Type B pancreatic cell (in vitro differentiated cells): ENCODE measurements around the gene CARM1. TPM values are rescaled to one million over a fixed set of nuclear protein-coding genes. Genes with fewer than 3 reads are reported as not detected.
A peak's percentile ranks its signal among the peaks of the same experiment; 100 is the strongest.
"Not testable (repeated sequence)": the region's sequence is repeated elsewhere in the genome, so short reads cannot be mapped to it uniquely, and the experiment has no call there.

Source experiments
- DNase-seq: peaks from one replicate; pipeline ENCODE4 v3.0.0; 2021; ENCODE audit warnings: mixed read lengths; ENCODE audit not compliant: unreplicated experiment; ENCODE audit errors: extremely low spot score
- H3K27ac Mint-ChIP-seq: 2 replicates; pipeline ENCODE4 v1.8.0; 2021; ENCODE audit warnings: mild to moderate bottlenecking, mixed read lengths
- H3K27me3 Mint-ChIP-seq: 2 replicates; pipeline ENCODE4 v1.8.0; 2021; ENCODE audit warnings: mixed read lengths
- H3K36me3 Mint-ChIP-seq: 2 replicates; pipeline ENCODE4 v1.8.0; 2021; ENCODE audit warnings: mixed read lengths
- H3K4me1 Mint-ChIP-seq: one replicate; pipeline ENCODE4 v1.8.0; 2021; ENCODE audit warnings: mixed read lengths; ENCODE audit not compliant: unreplicated experiment
- H3K4me3 Mint-ChIP-seq: 2 replicates; pipeline ENCODE4 v1.8.0; 2021; ENCODE audit warnings: mild to moderate bottlenecking, mixed read lengths
- H3K9me3 Mint-ChIP-seq: 2 replicates; pipeline ENCODE4 v1.8.0; 2021; ENCODE audit warnings: mixed read lengths
- total RNA-seq: library from RNA; stranded (reverse); gene quantifications from 2 replicates; pipeline ENCODE4 v1.2.1, GENCODE V29; 2021; ENCODE audit warnings: low replicate concordance
- TF ChIP-seq, protein P1 (sequence below): fragments of 200-600 bp; sonication (generic); conservative IDR thresholded peaks from 2 replicates; pipeline ENCODE4 v1.5.0; 2021; ENCODE audit warnings: antibody characterized with exemption, mild to moderate bottlenecking

CARM1 gene
- total RNA-seq, 1 donor from 2014 or later, result 81.9 TPM

DNA sequence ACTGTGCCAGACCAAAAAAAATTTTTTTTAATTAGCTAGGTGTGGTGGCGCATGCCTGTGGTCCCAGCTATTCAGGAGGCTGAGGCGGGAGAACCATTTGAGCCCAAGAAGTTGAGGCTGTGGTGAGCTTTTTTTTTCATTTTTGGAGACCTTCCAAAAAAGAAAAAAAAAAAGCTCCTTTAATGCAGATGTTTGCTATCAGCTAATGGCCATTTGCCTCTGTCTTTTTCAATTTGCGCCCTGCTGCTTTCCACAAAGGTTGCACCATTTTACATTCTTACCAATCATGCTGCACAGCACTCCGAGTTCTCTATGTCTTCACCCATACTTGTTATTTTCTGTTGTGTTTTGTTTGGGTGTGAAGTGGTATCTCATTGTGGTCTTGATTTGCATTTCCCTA, 73.9 kb downstream of the CARM1 start:
- DNase-seq, result no peak
- H3K4me1 Mint-ChIP-seq, result peaks cover 12% of the 10 kb centered on the region
- TF ChIP-seq, protein P1, sequence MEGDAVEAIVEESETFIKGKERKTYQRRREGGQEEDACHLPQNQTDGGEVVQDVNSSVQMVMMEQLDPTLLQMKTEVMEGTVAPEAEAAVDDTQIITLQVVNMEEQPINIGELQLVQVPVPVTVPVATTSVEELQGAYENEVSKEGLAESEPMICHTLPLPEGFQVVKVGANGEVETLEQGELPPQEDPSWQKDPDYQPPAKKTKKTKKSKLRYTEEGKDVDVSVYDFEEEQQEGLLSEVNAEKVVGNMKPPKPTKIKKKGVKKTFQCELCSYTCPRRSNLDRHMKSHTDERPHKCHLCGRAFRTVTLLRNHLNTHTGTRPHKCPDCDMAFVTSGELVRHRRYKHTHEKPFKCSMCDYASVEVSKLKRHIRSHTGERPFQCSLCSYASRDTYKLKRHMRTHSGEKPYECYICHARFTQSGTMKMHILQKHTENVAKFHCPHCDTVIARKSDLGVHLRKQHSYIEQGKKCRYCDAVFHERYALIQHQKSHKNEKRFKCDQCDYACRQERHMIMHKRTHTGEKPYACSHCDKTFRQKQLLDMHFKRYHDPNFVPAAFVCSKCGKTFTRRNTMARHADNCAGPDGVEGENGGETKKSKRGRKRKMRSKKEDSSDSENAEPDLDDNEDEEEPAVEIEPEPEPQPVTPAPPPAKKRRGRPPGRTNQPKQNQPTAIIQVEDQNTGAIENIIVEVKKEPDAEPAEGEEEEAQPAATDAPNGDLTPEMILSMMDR, result no peak
- H3K9me3 Mint-ChIP-seq, result no peaks in the 10 kb centered on the region
- no peaks in the 10 kb centered on the region for H3K27me3 Mint-ChIP-seq
- no peaks in the 10 kb centered on the region for H3K36me3 Mint-ChIP-seq
- H3K27ac Mint-ChIP-seq, result no peak overlapping the region
- no peak overlapping the region for H3K4me3 Mint-ChIP-seq

DNA sequence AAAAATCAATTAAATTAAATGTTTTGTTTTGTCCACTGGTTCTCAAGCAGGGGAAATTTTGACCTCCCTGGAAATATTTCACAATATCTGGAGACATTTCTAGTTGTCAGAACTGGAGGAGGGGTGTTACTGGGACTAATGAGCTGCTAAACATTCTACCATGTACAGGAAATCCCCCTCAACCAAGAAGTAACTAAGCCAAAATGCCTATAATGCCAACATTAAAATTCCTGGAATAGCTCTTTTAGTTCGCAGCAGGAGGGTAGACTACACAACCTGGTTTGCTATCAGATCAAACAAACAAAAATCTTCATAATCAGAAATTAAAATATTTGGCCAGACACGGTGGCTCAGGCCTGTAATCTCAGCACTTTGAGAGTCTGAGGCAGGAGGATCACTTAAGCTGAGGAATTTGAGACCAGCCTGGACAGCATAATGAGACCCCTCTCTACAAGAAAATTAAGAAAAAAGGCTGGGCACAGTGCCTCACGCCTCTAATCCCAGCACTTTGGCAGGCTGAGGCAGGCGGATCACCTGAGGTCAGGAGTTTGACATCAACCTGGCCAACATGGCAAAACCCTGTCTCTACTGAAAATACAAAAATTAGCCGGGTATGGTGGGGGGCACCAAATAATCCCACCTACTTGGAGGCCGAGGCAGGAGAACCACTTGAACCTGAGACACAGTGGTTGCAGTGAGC, 75.8 kb downstream of the CARM1 start:
- H3K4me3 Mint-ChIP-seq, result no peak overlapping the region

DNA sequence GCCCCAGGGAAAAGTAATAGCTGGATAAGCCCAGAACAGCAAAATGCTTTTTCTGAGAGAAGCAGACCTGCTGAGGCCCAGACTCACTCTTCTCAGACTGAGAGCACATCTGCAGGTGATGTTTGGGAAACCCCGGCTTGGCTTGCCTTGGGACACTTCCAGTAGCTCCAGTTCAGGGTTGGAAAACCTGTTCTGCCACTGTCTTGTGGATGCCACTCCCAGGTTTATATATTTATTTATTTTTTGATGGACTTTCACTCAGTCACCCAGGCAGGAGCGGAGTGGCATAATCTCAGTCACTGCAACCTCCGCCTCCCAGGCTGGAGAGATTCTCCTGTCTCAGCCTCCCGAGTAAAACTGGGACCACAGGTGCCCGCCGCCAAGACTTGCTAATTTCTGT, 81.5 kb downstream of the CARM1 start:
- DNase-seq, result no peak
- TF ChIP-seq, protein P1, result no peak
- H3K36me3 Mint-ChIP-seq, result no peaks in the 10 kb centered on the region
- H3K9me3 Mint-ChIP-seq, result no peaks in the 10 kb centered on the region
- H3K4me1 Mint-ChIP-seq, result no peaks in the 10 kb centered on the region
- peak overlapping the region; percentile 91 for H3K27ac Mint-ChIP-seq
- H3K27me3 Mint-ChIP-seq, result no peaks in the 10 kb centered on the region
- H3K4me3 Mint-ChIP-seq, result peak overlapping the region; percentile 55

More for the DNA sequence above, 75.8 kb downstream of the CARM1 start:
- Mint-ChIP-seq H3K36me3 (no peaks in the 10 kb centered on the region), H3K27me3 (no peaks in the 10 kb centered on the region), H3K9me3 (no peaks in the 10 kb centered on the region), H3K27ac (no peak overlapping the region), H3K4me1 (peaks cover 9% of the 10 kb centered on the region)
- TF ChIP-seq, protein P1, result no peak
- no peak for DNase-seq

DNA sequence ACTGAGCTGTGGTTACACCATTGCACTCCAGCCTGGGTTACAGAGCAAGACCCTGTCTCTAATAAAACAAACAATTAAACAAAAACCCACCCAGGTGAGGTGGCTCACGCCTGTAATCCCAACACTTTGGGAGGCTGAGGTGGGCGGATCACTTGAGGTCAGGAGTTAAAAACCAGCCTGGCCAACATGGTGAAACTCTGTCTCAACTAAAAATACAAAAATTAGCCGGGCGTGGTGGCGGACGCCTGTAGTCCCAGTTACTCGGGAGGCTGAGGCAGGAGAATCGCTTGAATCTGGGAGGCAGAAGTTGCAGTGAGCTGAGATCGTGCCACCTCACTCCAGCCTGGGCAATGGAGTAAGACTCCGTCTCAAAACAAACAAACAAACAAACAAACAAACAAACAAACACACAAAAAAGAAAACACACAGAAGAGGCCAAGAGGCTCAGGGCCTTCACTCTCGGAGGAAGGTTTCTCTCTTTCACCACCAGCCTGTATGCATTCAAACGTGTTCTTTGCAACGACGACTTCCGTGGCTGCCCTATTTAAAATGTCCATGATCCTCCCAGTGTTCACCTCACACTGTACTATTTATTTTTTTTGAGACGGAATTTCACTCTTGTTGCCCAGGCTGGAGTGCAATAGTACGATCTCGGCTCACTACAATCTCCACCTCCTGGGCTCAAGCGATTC, 88.1 kb downstream of the CARM1 start:
- peaks cover 12% of the 10 kb centered on the region for H3K4me1 Mint-ChIP-seq
- H3K27ac Mint-ChIP-seq, result peak overlapping the region; percentile 92
- not testable (repeated sequence) for DNase-seq, H3K9me3 Mint-ChIP-seq, H3K27me3 Mint-ChIP-seq, H3K36me3 Mint-ChIP-seq
- H3K4me3 Mint-ChIP-seq, result peak overlapping the region; percentile 89

DNA sequence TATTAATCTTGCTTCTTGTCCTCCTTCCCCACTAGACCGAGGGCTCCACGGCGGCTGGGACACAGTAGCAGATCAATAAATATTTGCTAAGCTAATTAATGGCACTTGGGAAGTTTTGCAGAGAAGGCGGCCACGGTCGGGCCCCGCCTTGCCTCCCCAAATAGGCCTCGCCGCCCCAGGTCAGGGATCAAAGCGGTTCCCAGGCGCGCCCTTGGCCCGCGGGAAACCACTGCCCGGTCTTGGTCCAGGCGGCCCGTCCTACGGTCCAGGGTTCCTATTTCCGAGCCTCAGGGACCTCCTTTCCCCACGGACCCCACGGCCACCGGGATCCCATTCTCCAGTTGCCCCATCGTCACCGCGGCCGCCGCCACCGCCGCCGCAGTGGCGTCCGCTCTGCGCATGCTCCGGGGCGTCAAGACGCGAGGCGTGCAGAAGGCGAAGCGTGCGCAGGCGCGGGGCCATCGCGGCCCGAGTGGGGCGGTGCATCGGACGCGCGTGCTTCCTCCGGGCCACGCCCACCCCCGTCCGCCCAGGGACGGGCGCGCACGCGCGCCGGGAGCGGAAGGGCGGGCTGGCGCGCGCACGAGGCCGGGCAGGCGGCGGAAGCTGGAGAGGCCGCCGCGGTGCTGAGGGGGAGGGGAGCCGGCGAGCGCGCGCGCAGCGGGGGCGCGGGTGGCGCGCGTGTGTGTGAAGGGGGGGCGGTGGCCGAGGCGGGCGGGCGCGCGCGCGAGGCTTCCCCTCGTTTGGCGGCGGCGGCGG, 89.1 kb downstream of the CARM1 start, which contains the start of gene SMARCA4:
Gene SMARCA4, plus strand, starts transcription at position 717 of the 759 bp plus-strand sequence. CDS start 23,122 bp downstream, outside the sequence.
- Mint-ChIP-seq H3K27me3 (no peaks in the 10 kb centered on the region), H3K27ac (peak within 1 kb of the TSS; percentile 94), H3K4me3 (peak within 1 kb of the TSS; percentile 96), H3K4me1 (peaks cover 18% of the 10 kb centered on the region), H3K9me3 (no peaks in the 10 kb centered on the region), H3K36me3 (peaks cover 6% of the 10 kb centered on the region)
- TF ChIP-seq, protein P1, result no peak
- peak; percentile 100 for DNase-seq
